ENCODE measurements around the gene OXSR1.
A peak's percentile ranks its signal among the peaks of the same experiment; 100 is the strongest.
"Not testable (repeated sequence)": the region's sequence is repeated elsewhere in the genome, so short reads cannot be mapped to it uniquely, and the experiment has no call there.

The OXSR1 gene

GRCh38 chr3:38226273-38226672 lies 60.9 kb downstream of the OXSR1 start:
- Mint-ChIP-seq H3K27me3 (no peaks in the 10 kb centered on the region), H3K4me1 (no peaks in the 10 kb centered on the region), H3K4me3 (no peak overlapping the region)

GRCh38 chr3:38227989-38228388 lies 62.7 kb downstream of the OXSR1 start:
- H3K9me3 Mint-ChIP-seq: no peaks in the 10 kb centered on the region
- no peak for ATAC-seq (ENCODE audit: low read depth)
- no peak for DNase-seq (ENCODE audit: low spot score in 2 of 2)
- H3K36me3 Mint-ChIP-seq: peaks cover 35% of the 10 kb centered on the region
- no peaks in the 10 kb centered on the region for H3K4me1 Mint-ChIP-seq
- H3K4me3 Mint-ChIP-seq: no peak overlapping the region
- H3K27ac Mint-ChIP-seq: no peak overlapping the region
- no peaks in the 10 kb centered on the region for H3K27me3 Mint-ChIP-seq

More at GRCh38 chr3:38226273-38226672, 60.9 kb downstream of the OXSR1 start:
- ATAC-seq (ENCODE audit: low read depth) (no peak), DNase-seq (ENCODE audit: low spot score in 2 of 2) (no peak)
- H3K27ac Mint-ChIP-seq: no peak overlapping the region
- peaks cover 33% of the 10 kb centered on the region for H3K36me3 Mint-ChIP-seq
- no peaks in the 10 kb centered on the region for H3K9me3 Mint-ChIP-seq

GRCh38 chr3:38229036-38229435 lies 63.7 kb downstream of the OXSR1 start:
- H3K36me3 Mint-ChIP-seq: peaks cover 42% of the 10 kb centered on the region

GRCh38 chr3:38232701-38233100 lies 67.4 kb downstream of the OXSR1 start:
- no peak overlapping the region for H3K27ac Mint-ChIP-seq
- DNase-seq (ENCODE audit: low spot score in 2 of 2) (no peak), ATAC-seq (ENCODE audit: low read depth) (no peak)
- H3K9me3 Mint-ChIP-seq: peaks cover 8% of the 10 kb centered on the region
- no peaks in the 10 kb centered on the region for H3K27me3 Mint-ChIP-seq
- H3K4me3 Mint-ChIP-seq: no peak overlapping the region
- no peaks in the 10 kb centered on the region for H3K4me1 Mint-ChIP-seq
- H3K36me3 Mint-ChIP-seq: peaks cover 60% of the 10 kb centered on the region

More at GRCh38 chr3:38229036-38229435, 63.7 kb downstream of the OXSR1 start:
- Mint-ChIP-seq H3K27me3 (no peaks in the 10 kb centered on the region), H3K4me1 (no peaks in the 10 kb centered on the region), H3K9me3 (no peaks in the 10 kb centered on the region), H3K4me3 (no peak overlapping the region), H3K27ac (no peak overlapping the region)
- ATAC-seq (ENCODE audit: low read depth) (no peak), DNase-seq (ENCODE audit: low spot score in 2 of 2) (no peak)

GRCh38 chr3:38235466-38235865 lies 70.1 kb downstream of the OXSR1 start:
- Mint-ChIP-seq H3K27me3 (no peaks in the 10 kb centered on the region), H3K4me3 (no peak overlapping the region), H3K27ac (no peak overlapping the region), H3K9me3 (peaks cover 21% of the 10 kb centered on the region), H3K36me3 (peaks cover 72% of the 10 kb centered on the region), H3K4me1 (no peaks in the 10 kb centered on the region)
- ATAC-seq (ENCODE audit: low read depth) (no peak), DNase-seq (ENCODE audit: low spot score in 2 of 2) (no peak)

GRCh38 chr3:38238416-38239008 lies 73.2 kb downstream of the OXSR1 start:
- Mint-ChIP-seq H3K27ac (no peak overlapping the region), H3K9me3 (peaks cover 21% of the 10 kb centered on the region), H3K36me3 (peaks cover 63% of the 10 kb centered on the region), H3K4me1 (no peaks in the 10 kb centered on the region), H3K4me3 (no peak overlapping the region), H3K27me3 (no peaks in the 10 kb centered on the region)
- DNase-seq (ENCODE audit: low spot score in 2 of 2) (no peak), ATAC-seq (ENCODE audit: low read depth) (no peak)

GRCh38 chr3:38242812-38243211 lies 77.5 kb downstream of the OXSR1 start:
- not testable (repeated sequence) for H3K4me1 Mint-ChIP-seq; H3K4me3 Mint-ChIP-seq; H3K27me3 Mint-ChIP-seq; H3K27ac Mint-ChIP-seq; DNase-seq (ENCODE audit: low spot score in 2 of 2); ATAC-seq (ENCODE audit: low read depth)
- Mint-ChIP-seq H3K9me3 (peaks cover 12% of the 10 kb centered on the region), H3K36me3 (peaks cover 44% of the 10 kb centered on the region)

- no peaks in the 10 kb centered on the region for H3K9me3 Mint-ChIP-seq
These were observed 80.6 kb downstream of the OXSR1 start for GRCh38 chr3:38245930-38246329.

GRCh38 chr3:38247366-38248035 lies 82.2 kb downstream of the OXSR1 start:
- H3K4me1 Mint-ChIP-seq: no peaks in the 10 kb centered on the region
- no peak overlapping the region for H3K4me3 Mint-ChIP-seq
- no peaks in the 10 kb centered on the region for H3K27me3 Mint-ChIP-seq
- no peak overlapping the region for H3K27ac Mint-ChIP-seq
- H3K36me3 Mint-ChIP-seq: peaks cover 44% of the 10 kb centered on the region
- no peak for ATAC-seq (ENCODE audit: low read depth)
- no peaks in the 10 kb centered on the region for H3K9me3 Mint-ChIP-seq
- no peak for DNase-seq (ENCODE audit: low spot score in 2 of 2)

More at GRCh38 chr3:38245930-38246329, 80.6 kb downstream of the OXSR1 start:
- no peak for ATAC-seq (ENCODE audit: low read depth)
- H3K27me3 Mint-ChIP-seq: no peaks in the 10 kb centered on the region
- no peak overlapping the region for H3K4me3 Mint-ChIP-seq
- H3K4me1 Mint-ChIP-seq: no peaks in the 10 kb centered on the region
- no peak for DNase-seq (ENCODE audit: low spot score in 2 of 2)
- H3K27ac Mint-ChIP-seq: no peak overlapping the region
- peaks cover 33% of the 10 kb centered on the region for H3K36me3 Mint-ChIP-seq

- no peak for DNase-seq (ENCODE audit: low spot score in 2 of 2)
- Mint-ChIP-seq H3K4me3 (no peak overlapping the region), H3K27ac (no peak overlapping the region), H3K4me1 (no peaks in the 10 kb centered on the region), H3K9me3 (no peaks in the 10 kb centered on the region), H3K36me3 (peaks cover 49% of the 10 kb centered on the region), H3K27me3 (no peaks in the 10 kb centered on the region)
- ATAC-seq (ENCODE audit: low read depth): no peak
These were observed 84.9 kb downstream of the OXSR1 start for GRCh38 chr3:38250198-38250597.

GRCh38 chr3:38251197-38251596 lies 85.9 kb downstream of the OXSR1 start:
- Mint-ChIP-seq H3K4me1 (no peaks in the 10 kb centered on the region), H3K27ac (peak overlapping the region; percentile 14), H3K27me3 (no peaks in the 10 kb centered on the region), H3K36me3 (peaks cover 43% of the 10 kb centered on the region), H3K4me3 (no peak overlapping the region), H3K9me3 (no peaks in the 10 kb centered on the region)
- no peak for DNase-seq (ENCODE audit: low spot score in 2 of 2)
- no peak for ATAC-seq (ENCODE audit: low read depth)

- Mint-ChIP-seq H3K36me3 (peaks cover 33% of the 10 kb centered on the region), H3K27ac (no peak overlapping the region), H3K27me3 (no peaks in the 10 kb centered on the region), H3K9me3 (no peaks in the 10 kb centered on the region), H3K4me3 (no peak overlapping the region), H3K4me1 (peaks cover 3% of the 10 kb centered on the region)
- no peak for ATAC-seq (ENCODE audit: low read depth)
- no peak for DNase-seq (ENCODE audit: low spot score in 2 of 2)
These were observed 88.4 kb downstream of the OXSR1 start for GRCh38 chr3:38253704-38254103.

GRCh38 chr3:38254872-38255271 lies 89.5 kb downstream of the OXSR1 start:
- DNase-seq (ENCODE audit: low spot score in 2 of 2) (no peak), ATAC-seq (ENCODE audit: low read depth) (no peak)
- no peak overlapping the region for H3K27ac Mint-ChIP-seq
- no peaks in the 10 kb centered on the region for H3K27me3 Mint-ChIP-seq
- peaks cover 3% of the 10 kb centered on the region for H3K4me1 Mint-ChIP-seq
- H3K36me3 Mint-ChIP-seq: peaks cover 29% of the 10 kb centered on the region
- H3K9me3 Mint-ChIP-seq: no peaks in the 10 kb centered on the region
- H3K4me3 Mint-ChIP-seq: no peak overlapping the region

- H3K36me3 Mint-ChIP-seq: peaks cover 32% of the 10 kb centered on the region
- H3K4me3 Mint-ChIP-seq: no peak overlapping the region
- no peaks in the 10 kb centered on the region for H3K27me3 Mint-ChIP-seq
- no peak overlapping the region for H3K27ac Mint-ChIP-seq
- ATAC-seq (ENCODE audit: low read depth) (no peak), DNase-seq (ENCODE audit: low spot score in 2 of 2) (no peak)
- H3K9me3 Mint-ChIP-seq: no peaks in the 10 kb centered on the region
- H3K4me1 Mint-ChIP-seq: peaks cover 3% of the 10 kb centered on the region
These were observed 90.3 kb downstream of the OXSR1 start for GRCh38 chr3:38255627-38256026.

- Mint-ChIP-seq H3K27me3 (no peaks in the 10 kb centered on the region), H3K4me1 (peaks cover 3% of the 10 kb centered on the region), H3K27ac (no peak overlapping the region), H3K4me3 (no peak overlapping the region), H3K36me3 (peaks cover 22% of the 10 kb centered on the region), H3K9me3 (no peaks in the 10 kb centered on the region)
- no peak for ATAC-seq (ENCODE audit: low read depth)
- DNase-seq (ENCODE audit: low spot score in 2 of 2): no peak
These were observed 92.2 kb downstream of the OXSR1 start for GRCh38 chr3:38257583-38257982.
